NCI-H524 (cell line): ENCODE measurements around the gene ITGA6.

Source experiments
- DNase-seq, 2 experiments: peaks; one replicate each; lab custom pipeline; 2025; lab: John Stamatoyannopoulos, UW

ITGA6 gene

GRCh38 chr2:172465417-172466334 lies 38.3 kb downstream of the ITGA6 start:
- peak; percentile 48 to 71 for DNase-seq

- no peak for DNase-seq
Measured at GRCh38 chr2:172467382-172467781, 40.0 kb downstream of the ITGA6 start.

GRCh38 chr2:172470958-172471922 lies 43.9 kb downstream of the ITGA6 start:
- DNase-seq: no peak

- no peak for DNase-seq
Measured at GRCh38 chr2:172472446-172473033, 45.2 kb downstream of the ITGA6 start.

- no peak for DNase-seq
Measured at GRCh38 chr2:172473167-172473566, 45.8 kb downstream of the ITGA6 start.

- no peak for DNase-seq
Measured at GRCh38 chr2:172478353-172478752, 51.0 kb downstream of the ITGA6 start.

- DNase-seq: no peak
Measured at GRCh38 chr2:172480301-172481218, 53.2 kb downstream of the ITGA6 start.

GRCh38 chr2:172481507-172482262 lies 54.3 kb downstream of the ITGA6 start:
- DNase-seq: no peak

- DNase-seq: peak; percentile 6 to 47
Measured at GRCh38 chr2:172484253-172484652, 56.9 kb downstream of the ITGA6 start.

- DNase-seq: no peak
Measured at GRCh38 chr2:172484706-172485105, 57.3 kb downstream of the ITGA6 start.

- DNase-seq: no peak
Measured at GRCh38 chr2:172488556-172488955, 61.2 kb downstream of the ITGA6 start.

- DNase-seq: no peak
Measured at GRCh38 chr2:172489681-172490080, 62.3 kb downstream of the ITGA6 start.

- DNase-seq: no peak
Measured at GRCh38 chr2:172496160-172496608, 68.8 kb downstream of the ITGA6 start.

GRCh38 chr2:172507199-172507598 lies 79.8 kb downstream of the ITGA6 start:
- DNase-seq: no peak

GRCh38 chr2:172510088-172510487 lies 82.7 kb downstream of the ITGA6 start:
- DNase-seq: no peak

GRCh38 chr2:172510548-172510947 lies 83.2 kb downstream of the ITGA6 start:
- no peak for DNase-seq

- DNase-seq: no peak
Measured at GRCh38 chr2:172512810-172513523, 85.6 kb downstream of the ITGA6 start.

GRCh38 chr2:172513524-172513900 lies 86.1 kb downstream of the ITGA6 start:
- DNase-seq: no peak

- DNase-seq: no peak
Measured at GRCh38 chr2:172513935-172514586, 86.7 kb downstream of the ITGA6 start.
